Mucosa of descending colon (tissue), 3 donors: ENCODE data around the gene WDR83. TPM values are rescaled to one million over a fixed set of nuclear protein-coding genes. Genes with fewer than 3 reads are reported as not detected.
A peak's percentile ranks its signal among the peaks of the same experiment; 100 is the strongest.

Experiments
- ATAC-seq: fragments of 200-7000 bp; cut with Tn5 transposase; one replicate; pipeline ENCODE4 v1.9.1; 2020; ENCODE audit warnings: mild to moderate bottlenecking, moderate library complexity
- DNase-seq, 3 donors: peaks; one replicate each; pipeline ENCODE4 v3.0.0-alpha.2; 2020
- H3K36me3 ChIP-seq: fragments of 200-600 bp; one replicate; pipeline ENCODE4 v1.8.0; 2021; ENCODE audit warnings: low read depth, mild to moderate bottlenecking
- H3K4me1 ChIP-seq: fragments of 200-600 bp; one replicate; pipeline ENCODE4 v1.8.0; 2021; ENCODE audit warnings: low read depth, mild to moderate bottlenecking
- H3K4me3 ChIP-seq: fragments of 200-600 bp; one replicate; pipeline ENCODE4 v1.8.0; 2021; ENCODE audit warnings: mild to moderate bottlenecking
- H3K9me3 ChIP-seq: fragments of 200-600 bp; one replicate; pipeline ENCODE4 v1.8.0; 2021; ENCODE audit warnings: mild to moderate bottlenecking
- intact Hi-C, 2 donors: fragments of 100-400 bp; cut with DNase I in 1 of 2; cut with micrococcal nuclease in 1 of 2; formaldehyde crosslinking; loops; one replicate each; pipeline versions ENCODE4 v1.11.0 to v1.11.1; 2022; cut with DNase I, micrococcal nuclease
- total RNA-seq, 3 donors: library from RNA; stranded (reverse); fragmentation: NEBNext Ultra II Directional in 2 of 3; extraction: Animal tissue kit (Norgen Biotek cat#: 25700) in 2 of 3; gene quantifications; one replicate each; pipeline versions ENCODE4 v1.2.1 to v1.2.4, GENCODE V29; 2021 to 2023
- TF ChIP-seq, protein P1 (sequence below): fragments of 200-600 bp; IDR thresholded peaks from one replicate; pipeline ENCODE4 v1.8.0; 2022; ENCODE audit warnings: antibody characterized with exemption, mild to moderate bottlenecking
- donor health status: DM: no; HTN: no; CAD: no; lungs with moderate emphysema.
- donor health status: DM: no; HTN: no; CAD: no.
- donor health status: DM: no; HTN: yes; CAD: no.

Gene WDR83
- total RNA-seq, 3 donors from 2014 or later: 6.4 to 13.4 (median 7.4) TPM

DNA sequence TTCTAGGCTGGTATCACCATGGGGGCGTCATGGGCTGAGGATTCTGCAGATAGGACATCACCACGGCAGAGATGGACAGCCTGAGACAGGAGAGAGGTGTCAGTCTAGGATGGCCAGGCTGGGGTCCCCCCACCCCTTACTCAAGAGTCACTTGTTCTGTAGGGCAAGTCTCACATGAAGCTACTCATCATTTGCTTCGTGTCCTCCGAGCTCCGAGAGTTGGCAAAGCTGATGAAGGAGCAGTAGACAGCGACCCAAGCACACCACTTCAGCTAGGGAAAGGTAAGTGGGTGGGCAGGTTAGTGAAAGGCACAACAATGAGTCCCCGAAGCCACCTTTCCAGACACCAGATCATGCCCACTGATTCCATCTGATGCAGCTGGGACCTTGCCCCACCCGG is 1.7 kb downstream of the WDR83 start:
- intact Hi-C loops: no loop called here
- H3K4me1 ChIP-seq: peaks cover 33% of the 10 kb centered on the region
- peak overlapping the region; percentile 77 for H3K4me3 ChIP-seq
- TF ChIP-seq, protein P1, sequence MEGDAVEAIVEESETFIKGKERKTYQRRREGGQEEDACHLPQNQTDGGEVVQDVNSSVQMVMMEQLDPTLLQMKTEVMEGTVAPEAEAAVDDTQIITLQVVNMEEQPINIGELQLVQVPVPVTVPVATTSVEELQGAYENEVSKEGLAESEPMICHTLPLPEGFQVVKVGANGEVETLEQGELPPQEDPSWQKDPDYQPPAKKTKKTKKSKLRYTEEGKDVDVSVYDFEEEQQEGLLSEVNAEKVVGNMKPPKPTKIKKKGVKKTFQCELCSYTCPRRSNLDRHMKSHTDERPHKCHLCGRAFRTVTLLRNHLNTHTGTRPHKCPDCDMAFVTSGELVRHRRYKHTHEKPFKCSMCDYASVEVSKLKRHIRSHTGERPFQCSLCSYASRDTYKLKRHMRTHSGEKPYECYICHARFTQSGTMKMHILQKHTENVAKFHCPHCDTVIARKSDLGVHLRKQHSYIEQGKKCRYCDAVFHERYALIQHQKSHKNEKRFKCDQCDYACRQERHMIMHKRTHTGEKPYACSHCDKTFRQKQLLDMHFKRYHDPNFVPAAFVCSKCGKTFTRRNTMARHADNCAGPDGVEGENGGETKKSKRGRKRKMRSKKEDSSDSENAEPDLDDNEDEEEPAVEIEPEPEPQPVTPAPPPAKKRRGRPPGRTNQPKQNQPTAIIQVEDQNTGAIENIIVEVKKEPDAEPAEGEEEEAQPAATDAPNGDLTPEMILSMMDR: no peak
- DNase-seq: no peak
- no peaks in the 10 kb centered on the region for H3K36me3 ChIP-seq
- no peaks in the 10 kb centered on the region for H3K9me3 ChIP-seq
- ATAC-seq: no peak

DNA sequence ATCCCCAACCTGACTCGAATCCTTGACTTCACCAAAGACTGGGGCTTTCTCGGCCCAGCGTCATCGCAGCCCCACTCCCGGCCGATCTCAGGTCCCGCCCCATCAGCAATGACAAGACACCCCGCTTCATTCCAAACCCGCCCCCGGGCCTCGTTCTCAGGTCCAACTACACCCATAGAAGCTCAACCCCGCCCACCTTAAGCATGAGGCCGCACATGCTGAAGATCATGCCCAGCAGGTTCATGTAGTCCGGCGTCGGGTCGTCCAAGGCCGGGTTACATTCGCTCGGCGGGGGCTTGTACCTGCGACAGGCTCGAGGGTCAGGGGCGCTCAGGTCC is 2.3 kb downstream of the WDR83 start:
- Histone ChIP-seq H3K4me1 (peaks cover 33% of the 10 kb centered on the region), H3K4me3 (peak overlapping the region; percentile 77), H3K9me3 (no peaks in the 10 kb centered on the region), H3K36me3 (no peaks in the 10 kb centered on the region)
- TF ChIP-seq, protein P1: no peak
- DNase-seq (peak in 2 of 3 donors; percentile 60 to 80), ATAC-seq (peak; percentile 10)
- intact Hi-C loops: no loop called here

DNA sequence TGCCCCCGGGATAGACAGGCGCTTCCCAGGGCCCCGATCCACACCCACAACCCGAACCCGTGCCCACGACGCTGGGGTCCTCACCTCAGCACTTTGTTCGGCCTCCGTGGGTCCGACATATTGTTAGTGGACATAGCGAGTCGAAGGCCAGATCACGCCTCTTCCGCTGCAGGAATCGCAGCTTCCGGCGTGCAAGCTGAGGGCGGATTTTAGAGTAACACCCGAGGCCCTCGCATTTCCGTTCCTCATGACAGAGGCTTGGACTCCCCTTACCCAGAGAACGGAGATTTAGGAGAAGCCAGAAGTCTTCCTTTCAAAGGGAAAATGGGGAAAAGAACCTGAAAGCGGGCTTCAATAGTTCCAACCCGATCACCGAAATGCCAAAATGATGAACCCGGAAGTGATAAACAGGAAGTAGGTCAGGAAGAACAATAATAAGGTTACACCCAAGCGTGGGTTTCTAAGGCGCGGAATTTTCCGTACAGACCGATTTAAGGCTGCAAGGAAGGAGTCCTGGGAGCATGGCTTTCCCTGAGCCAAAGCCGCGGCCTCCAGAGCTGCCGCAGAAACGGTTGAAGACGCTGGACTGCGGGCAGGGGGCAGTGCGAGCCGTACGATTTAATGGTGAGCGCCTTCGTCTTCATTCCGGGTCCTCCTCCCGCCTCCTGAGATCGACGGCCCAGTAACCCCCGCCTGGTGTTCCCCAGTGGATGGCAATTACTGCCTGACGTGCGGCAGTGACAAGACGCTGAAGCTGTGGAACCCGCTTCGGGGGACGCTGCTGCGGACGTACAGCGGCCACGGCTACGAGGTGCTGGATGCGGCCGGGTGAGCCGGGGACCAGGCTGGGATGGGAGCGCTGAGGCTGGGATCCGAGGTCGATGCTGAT is 2.9 kb downstream of the WDR83 start:
- TF ChIP-seq, protein P1: no peak
- Histone ChIP-seq H3K36me3 (no peaks in the 10 kb centered on the region), H3K4me3 (peak overlapping the region; percentile 77), H3K9me3 (no peaks in the 10 kb centered on the region), H3K4me1 (peaks cover 33% of the 10 kb centered on the region)
- intact Hi-C loops: loop anchor here in 1 of 2 donors (10.0 kb wide), 1 partner anchor 95 kb away; no protein-coding TSS in a partner anchor
- ATAC-seq: peak; percentile 78
- peak; percentile 83 to 87 (median 85) for DNase-seq

DNA sequence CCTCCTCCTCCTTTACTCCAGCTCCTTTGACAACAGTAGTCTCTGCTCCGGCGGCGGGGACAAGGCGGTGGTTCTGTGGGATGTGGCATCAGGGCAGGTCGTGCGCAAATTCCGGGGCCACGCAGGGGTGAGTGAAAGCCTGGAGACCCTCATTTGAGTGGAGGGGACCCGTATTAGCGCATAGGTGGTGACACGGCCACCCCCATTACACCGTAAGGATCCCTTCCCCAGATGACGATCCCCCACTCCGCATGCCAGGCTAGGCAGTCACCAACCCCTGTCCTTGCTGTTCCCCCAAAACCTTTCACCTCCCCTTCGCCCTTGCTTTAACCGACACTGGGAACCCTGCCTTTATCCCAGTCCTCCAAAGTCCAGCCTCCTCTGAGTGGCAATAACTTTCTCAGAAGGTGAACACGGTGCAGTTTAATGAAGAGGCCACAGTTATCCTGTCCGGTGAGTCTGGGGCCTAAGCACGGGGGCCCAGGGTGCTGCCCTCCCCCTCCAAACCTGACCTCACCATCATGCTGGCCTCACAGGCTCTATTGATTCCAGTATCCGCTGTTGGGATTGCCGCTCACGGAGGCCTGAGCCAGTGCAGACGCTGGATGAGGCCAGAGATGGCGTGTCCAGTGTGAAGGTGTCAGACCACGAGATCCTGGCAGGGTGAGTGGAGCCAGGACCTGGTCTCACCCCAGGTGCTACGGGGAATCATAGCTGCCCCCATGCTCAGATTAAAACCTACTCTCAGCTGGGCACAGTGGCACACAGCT is 3.7 kb downstream of the WDR83 start:
- intact Hi-C loops: loop anchor here in 1 of 2 donors (10.0 kb wide), 1 partner anchor 96 kb away; no protein-coding TSS in a partner anchor
- Histone ChIP-seq H3K4me3 (peak overlapping the region; percentile 77), H3K4me1 (peaks cover 33% of the 10 kb centered on the region), H3K9me3 (no peaks in the 10 kb centered on the region), H3K36me3 (peaks cover under 1% of the 10 kb centered on the region)
- ATAC-seq (no peak), DNase-seq (no peak)
- TF ChIP-seq, protein P1: no peak

DNA sequence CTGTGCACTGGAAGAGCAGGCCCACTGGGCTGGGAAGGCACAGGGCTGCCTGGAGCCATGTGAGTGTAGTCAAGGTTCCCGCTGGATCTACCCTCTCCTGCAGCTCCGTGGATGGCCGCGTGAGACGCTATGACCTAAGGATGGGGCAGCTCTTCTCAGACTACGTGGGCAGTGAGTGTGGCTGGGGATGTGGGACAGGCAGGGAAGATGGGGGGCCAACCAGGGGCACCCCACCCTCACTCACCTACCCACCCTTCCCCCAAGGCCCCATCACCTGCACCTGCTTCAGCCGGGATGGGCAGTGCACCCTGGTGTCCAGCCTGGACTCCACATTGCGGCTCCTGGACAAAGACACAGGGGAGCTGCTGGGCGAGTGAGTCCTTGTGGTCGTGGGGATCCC is 6.1 kb downstream of the WDR83 start:
- no peak overlapping the region for H3K4me3 ChIP-seq
- intact Hi-C loops: loop anchor here in 1 of 2 donors (10.0 kb wide), 1 partner anchor 98 kb away; no protein-coding TSS in a partner anchor
- H3K4me1 ChIP-seq: peaks cover 22% of the 10 kb centered on the region
- TF ChIP-seq, protein P1: no peak
- H3K36me3 ChIP-seq: peaks cover 7% of the 10 kb centered on the region
- H3K9me3 ChIP-seq: no peaks in the 10 kb centered on the region
- ATAC-seq (no peak), DNase-seq (no peak)
